Measurements from ENCODE around the gene AKAP13.

GRCh38 chr15:85707519-85708338 lies 327.3 kb downstream of the AKAP13 start:
- TF ChIP-seq TARDBP (IDR thresholded peaks at IDR 0.05) (no peak), SP1 (IDR thresholded peaks at IDR 0.05) (no peak), SUZ12 (IDR thresholded peaks at IDR 0.05) (no peak), FOXM1 (IDR thresholded peaks at IDR 0.05; ENCODE audit: borderline replicate concordance) (no peak), L3MBTL2 (conservative IDR thresholded peaks at IDR 0.05) (no peak), HDGF (IDR thresholded peaks at IDR 0.05; ENCODE audit: borderline replicate concordance) (no peak), FOXK2 (IDR thresholded peaks at IDR 0.05) (no peak), PKNOX1 (IDR thresholded peaks at IDR 0.05) (no peak)

Data from HEK293T (cell line).